ENCODE measurements around the gene FAXDC2. TPM values are rescaled to one million over a fixed set of nuclear protein-coding genes. Genes with fewer than 3 reads are reported as not detected.

Gene FAXDC2
- total and polyA plus RNA-seq, 9 of the 15 experiments (the other 6 are each of a cell fraction or from before 2014, with no cell fraction given), result 2.4 to 30.0 (median 9.9) TPM

GRCh38 chr5:154776167-154776566 lies 74.2 kb downstream of the FAXDC2 start (continued):
- TF ChIP-seq CXXC5 (CRISPR knock-in tag; IDR thresholded peaks at IDR 0.05) (0 out of 2 replicates have a peak, but pooled peaks have one; percentile 7), CBFA2T3 (IDR thresholded peaks at IDR 0.05) (peak; percentile 83), PKNOX1 (IDR thresholded peaks at IDR 0.05) (peak; percentile 87), EP300 (IDR thresholded peaks at IDR 0.05; ENCODE audit: low read length) (peak; percentile 44; the same call in 1 of the 2 replicates), MTA2 (IDR thresholded peaks at IDR 0.05; ENCODE audit: low read depth) (peak; percentile 72), DMBX1 (CRISPR knock-in tag; IDR thresholded peaks at IDR 0.05; ENCODE audit: borderline replicate concordance) (0 out of 2 replicates have a peak, but pooled peaks have one; percentile 32), TRIM24 (IDR thresholded peaks at IDR 0.05) (0 out of 4 replicates have a peak, but pooled peaks of 1 of the 2 experiments have one; percentile 27), FOXA3 (CRISPR knock-in tag; conservative IDR thresholded peaks at IDR 0.05 in 1 of 2, IDR thresholded peaks at IDR 0.05 in 1 of 2) (0 out of 4 replicates have a peak, but pooled peaks of 1 of the 2 experiments have one; percentile 6), BCOR (IDR thresholded peaks at IDR 0.05) (no peak), THRB (CRISPR knock-in tag; conservative IDR thresholded peaks at IDR 0.05) (0 out of 2 replicates have a peak, but pooled peaks have one; percentile 37), SMAD4 (CRISPR knock-in tag; conservative IDR thresholded peaks at IDR 0.05) (peak; percentile 66), DPF2 (IDR thresholded peaks at IDR 0.05) (0 out of 2 replicates have a peak, but pooled peaks have one; percentile 42), ZC3H8 (IDR thresholded peaks at IDR 0.05) (no peak), TAL1 (IDR thresholded peaks at IDR 0.05) (peak; percentile 71), TEAD4 (IDR thresholded peaks at IDR 0.05; ENCODE audit: low read length) (peak; percentile 68), TEAD4 (CRISPR knock-in tag; IDR thresholded peaks at IDR 0.05; ENCODE audit: borderline replicate concordance) (no peak), ILF3 (IDR thresholded peaks at IDR 0.05; ENCODE audit: borderline replicate concordance) (no peak), JUND (IDR thresholded peaks at IDR 0.05; ENCODE audit: borderline replicate concordance, low read depth, low read length) (peak; percentile 54; the same call in 1 of the 2 replicates), JUND (tag; IDR thresholded peaks at IDR 0.05; ENCODE audit: borderline replicate concordance, low read depth, low read length) (peak; percentile 24; the same call in 1 of the 3 replicates), FOXK2 (conservative IDR thresholded peaks at IDR 0.05 in 1 of 2, IDR thresholded peaks at IDR 0.05 in 1 of 2; ENCODE audit: low read depth in 2 of 2) (0 out of 4 replicates have a peak, but pooled peaks of 1 of the 2 experiments have one; percentile 19)
- TF ChIP-seq, protein P1, sequence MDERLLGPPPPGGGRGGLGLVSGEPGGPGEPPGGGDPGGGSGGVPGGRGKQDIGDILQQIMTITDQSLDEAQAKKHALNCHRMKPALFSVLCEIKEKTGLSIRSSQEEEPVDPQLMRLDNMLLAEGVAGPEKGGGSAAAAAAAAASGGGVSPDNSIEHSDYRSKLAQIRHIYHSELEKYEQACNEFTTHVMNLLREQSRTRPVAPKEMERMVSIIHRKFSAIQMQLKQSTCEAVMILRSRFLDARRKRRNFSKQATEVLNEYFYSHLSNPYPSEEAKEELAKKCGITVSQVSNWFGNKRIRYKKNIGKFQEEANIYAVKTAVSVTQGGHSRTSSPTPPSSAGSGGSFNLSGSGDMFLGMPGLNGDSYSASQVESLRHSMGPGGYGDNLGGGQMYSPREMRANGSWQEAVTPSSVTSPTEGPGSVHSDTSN (CRISPR knock-in tag; IDR thresholded peaks at IDR 0.05; ENCODE audit: low read depth), result no peak
- TF ChIP-seq, protein P1 (tag; conservative IDR thresholded peaks at IDR 0.05; ENCODE audit: low read depth), result peak; percentile 71
- TF ChIP-seq, protein P2, sequence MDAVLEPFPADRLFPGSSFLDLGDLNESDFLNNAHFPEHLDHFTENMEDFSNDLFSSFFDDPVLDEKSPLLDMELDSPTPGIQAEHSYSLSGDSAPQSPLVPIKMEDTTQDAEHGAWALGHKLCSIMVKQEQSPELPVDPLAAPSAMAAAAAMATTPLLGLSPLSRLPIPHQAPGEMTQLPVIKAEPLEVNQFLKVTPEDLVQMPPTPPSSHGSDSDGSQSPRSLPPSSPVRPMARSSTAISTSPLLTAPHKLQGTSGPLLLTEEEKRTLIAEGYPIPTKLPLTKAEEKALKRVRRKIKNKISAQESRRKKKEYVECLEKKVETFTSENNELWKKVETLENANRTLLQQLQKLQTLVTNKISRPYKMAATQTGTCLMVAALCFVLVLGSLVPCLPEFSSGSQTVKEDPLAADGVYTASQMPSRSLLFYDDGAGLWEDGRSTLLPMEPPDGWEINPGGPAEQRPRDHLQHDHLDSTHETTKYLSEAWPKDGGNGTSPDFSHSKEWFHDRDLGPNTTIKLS (IDR thresholded peaks at IDR 0.05; ENCODE audit: borderline replicate concordance, low read depth), result no peak

All from K562 (cell line).